HepG2 (cell line): Measurements from ENCODE around the gene GRID1. TPM values are rescaled to one million over a fixed set of nuclear protein-coding genes. Genes with fewer than 3 reads are reported as not detected.

ENCODE experiments used
- GATAD2A ChIP-seq: IDR thresholded peaks from 2 replicates; pipeline ENCODE4 v1.6.1; 2016
- HOXD1 ChIP-seq: sonication (generic); formaldehyde crosslinking; IDR thresholded peaks from 2 replicates; pipeline ENCODE4 v1.5.0; 2020; ENCODE audit warnings: missing genetic modification reagents
- NFKB2 ChIP-seq: sonication (generic); formaldehyde crosslinking; IDR thresholded peaks from 2 replicates; pipeline ENCODE4 v1.4.0; 2020; ENCODE audit warnings: missing genetic modification reagents, borderline replicate concordance
- PBX3 ChIP-seq: sonication (generic); formaldehyde crosslinking; IDR thresholded peaks from 2 replicates; pipeline ENCODE4 v1.8.1; 2023; ENCODE audit warnings: missing genetic modification reagents, inconsistent platforms, borderline replicate concordance
- PREB ChIP-seq: sonication (generic); formaldehyde crosslinking; IDR thresholded peaks from 2 replicates; pipeline ENCODE4 v1.4.0; 2020; ENCODE audit warnings: missing genetic modification reagents
- RBM39 ChIP-seq: fragments of 200-400 bp; formaldehyde crosslinking; IDR thresholded peaks from one replicate; pipeline ENCODE4 v1.6.1; 2018; ENCODE audit warnings: antibody characterized with exemption, mild to moderate bottlenecking, low read depth, low read length; ENCODE audit not compliant: poor library complexity, severe bottlenecking
- TBX2 ChIP-seq: sonication (generic); formaldehyde crosslinking; IDR thresholded peaks from 2 replicates; pipeline ENCODE4 v1.5.0; 2020; ENCODE audit warnings: missing genetic modification reagents, mild to moderate bottlenecking, borderline replicate concordance
- TEAD2 ChIP-seq: sonication (generic); formaldehyde crosslinking; IDR thresholded peaks from 2 replicates; pipeline ENCODE4 v1.9.0; 2021; ENCODE audit warnings: missing genetic modification reagents
- ZBTB42 ChIP-seq: sonication (generic); formaldehyde crosslinking; IDR thresholded peaks from 2 replicates; pipeline ENCODE4 v1.5.0; 2020; ENCODE audit warnings: mild to moderate bottlenecking, missing genetic modification reagents
- ZNF619 ChIP-seq: sonication (generic); formaldehyde crosslinking; IDR thresholded peaks from 2 replicates; pipeline ENCODE4 v1.4.0; 2020; ENCODE audit warnings: mild to moderate bottlenecking, missing genetic modification reagents
- ZNF691 ChIP-seq: sonication (generic); formaldehyde crosslinking; IDR thresholded peaks from 2 replicates; pipeline ENCODE4 v1.4.0; 2020; ENCODE audit warnings: missing genetic modification reagents, low read depth, mild to moderate bottlenecking, borderline replicate concordance
- ZNF747 ChIP-seq: sonication (generic); formaldehyde crosslinking; IDR thresholded peaks from 2 replicates; pipeline ENCODE4 v1.8.1; 2023; ENCODE audit warnings: missing genetic modification reagents, mild to moderate bottlenecking, borderline replicate concordance
- ZNF768 ChIP-seq: sonication (generic); formaldehyde crosslinking; IDR thresholded peaks from 2 replicates; pipeline ENCODE4 v1.4.0; 2020; ENCODE audit warnings: missing genetic modification reagents
- ZNF788 ChIP-seq: sonication (generic); formaldehyde crosslinking; IDR thresholded peaks from 2 replicates; pipeline ENCODE4 v1.5.0; 2020; ENCODE audit warnings: mild to moderate bottlenecking, missing genetic modification reagents, borderline replicate concordance
- polyA plus RNA-seq, 8 experiments: library from polyadenylated mRNA; depleted of rRNA in 3 of 8; stranded (reverse) in 7 of 8; unstranded in 1 of 8; fragments of >200 nt; fragmentation: Illumina TruSeq in 4 of 8; extraction: Trizol in 4 of 8; gene quantifications; 2 replicates each; pipeline versions ENCODE4 v1.2.1 to v1.2.3, GENCODE V29; 2011 to 2016; ENCODE audit warnings: low read depth in 4 of 8, missing spikeins in 1 of 8, mixed read lengths in 1 of 8; ENCODE audit not compliant: insufficient read depth in 1 of 8
- total RNA-seq, 5 experiments: library from RNA; depleted of rRNA; stranded (reverse); fragments of >200 nt; fragmentation: Illumina TruSeq; extraction: Trizol; gene quantifications; 2 replicates each; pipeline ENCODE4 v1.2.3, GENCODE V29; 2016; ENCODE audit warnings: low read depth in 1 of 5
- TF ChIP-seq, protein P1 (sequence below): IDR thresholded peaks from 2 replicates; pipeline ENCODE4 v1.4.0; 2020; ENCODE audit warnings: mild to moderate bottlenecking, missing genetic modification reagents
- TF ChIP-seq, protein P2 (sequence below): sonication (generic); formaldehyde crosslinking; IDR thresholded peaks from 2 replicates; pipeline ENCODE4 v1.5.1; 2020; ENCODE audit warnings: mild to moderate bottlenecking, missing genetic modification reagents, moderate library complexity

GRID1 gene
- total and polyA plus RNA-seq, 2 of the 13 experiments (the other 11 are each of a cell fraction or from before 2014, with no cell fraction given): 0.05 TPM; not detected in 1

- TF ChIP-seq, protein P1, sequence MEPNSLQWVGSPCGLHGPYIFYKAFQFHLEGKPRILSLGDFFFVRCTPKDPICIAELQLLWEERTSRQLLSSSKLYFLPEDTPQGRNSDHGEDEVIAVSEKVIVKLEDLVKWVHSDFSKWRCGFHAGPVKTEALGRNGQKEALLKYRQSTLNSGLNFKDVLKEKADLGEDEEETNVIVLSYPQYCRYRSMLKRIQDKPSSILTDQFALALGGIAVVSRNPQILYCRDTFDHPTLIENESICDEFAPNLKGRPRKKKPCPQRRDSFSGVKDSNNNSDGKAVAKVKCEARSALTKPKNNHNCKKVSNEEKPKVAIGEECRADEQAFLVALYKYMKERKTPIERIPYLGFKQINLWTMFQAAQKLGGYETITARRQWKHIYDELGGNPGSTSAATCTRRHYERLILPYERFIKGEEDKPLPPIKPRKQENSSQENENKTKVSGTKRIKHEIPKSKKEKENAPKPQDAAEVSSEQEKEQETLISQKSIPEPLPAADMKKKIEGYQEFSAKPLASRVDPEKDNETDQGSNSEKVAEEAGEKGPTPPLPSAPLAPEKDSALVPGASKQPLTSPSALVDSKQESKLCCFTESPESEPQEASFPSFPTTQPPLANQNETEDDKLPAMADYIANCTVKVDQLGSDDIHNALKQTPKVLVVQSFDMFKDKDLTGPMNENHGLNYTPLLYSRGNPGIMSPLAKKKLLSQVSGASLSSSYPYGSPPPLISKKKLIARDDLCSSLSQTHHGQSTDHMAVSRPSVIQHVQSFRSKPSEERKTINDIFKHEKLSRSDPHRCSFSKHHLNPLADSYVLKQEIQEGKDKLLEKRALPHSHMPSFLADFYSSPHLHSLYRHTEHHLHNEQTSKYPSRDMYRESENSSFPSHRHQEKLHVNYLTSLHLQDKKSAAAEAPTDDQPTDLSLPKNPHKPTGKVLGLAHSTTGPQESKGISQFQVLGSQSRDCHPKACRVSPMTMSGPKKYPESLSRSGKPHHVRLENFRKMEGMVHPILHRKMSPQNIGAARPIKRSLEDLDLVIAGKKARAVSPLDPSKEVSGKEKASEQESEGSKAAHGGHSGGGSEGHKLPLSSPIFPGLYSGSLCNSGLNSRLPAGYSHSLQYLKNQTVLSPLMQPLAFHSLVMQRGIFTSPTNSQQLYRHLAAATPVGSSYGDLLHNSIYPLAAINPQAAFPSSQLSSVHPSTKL (CRISPR knock-in tag): 0 out of 2 replicates have a peak, but pooled peaks have one; percentile 21
- TF ChIP-seq, protein P2, sequence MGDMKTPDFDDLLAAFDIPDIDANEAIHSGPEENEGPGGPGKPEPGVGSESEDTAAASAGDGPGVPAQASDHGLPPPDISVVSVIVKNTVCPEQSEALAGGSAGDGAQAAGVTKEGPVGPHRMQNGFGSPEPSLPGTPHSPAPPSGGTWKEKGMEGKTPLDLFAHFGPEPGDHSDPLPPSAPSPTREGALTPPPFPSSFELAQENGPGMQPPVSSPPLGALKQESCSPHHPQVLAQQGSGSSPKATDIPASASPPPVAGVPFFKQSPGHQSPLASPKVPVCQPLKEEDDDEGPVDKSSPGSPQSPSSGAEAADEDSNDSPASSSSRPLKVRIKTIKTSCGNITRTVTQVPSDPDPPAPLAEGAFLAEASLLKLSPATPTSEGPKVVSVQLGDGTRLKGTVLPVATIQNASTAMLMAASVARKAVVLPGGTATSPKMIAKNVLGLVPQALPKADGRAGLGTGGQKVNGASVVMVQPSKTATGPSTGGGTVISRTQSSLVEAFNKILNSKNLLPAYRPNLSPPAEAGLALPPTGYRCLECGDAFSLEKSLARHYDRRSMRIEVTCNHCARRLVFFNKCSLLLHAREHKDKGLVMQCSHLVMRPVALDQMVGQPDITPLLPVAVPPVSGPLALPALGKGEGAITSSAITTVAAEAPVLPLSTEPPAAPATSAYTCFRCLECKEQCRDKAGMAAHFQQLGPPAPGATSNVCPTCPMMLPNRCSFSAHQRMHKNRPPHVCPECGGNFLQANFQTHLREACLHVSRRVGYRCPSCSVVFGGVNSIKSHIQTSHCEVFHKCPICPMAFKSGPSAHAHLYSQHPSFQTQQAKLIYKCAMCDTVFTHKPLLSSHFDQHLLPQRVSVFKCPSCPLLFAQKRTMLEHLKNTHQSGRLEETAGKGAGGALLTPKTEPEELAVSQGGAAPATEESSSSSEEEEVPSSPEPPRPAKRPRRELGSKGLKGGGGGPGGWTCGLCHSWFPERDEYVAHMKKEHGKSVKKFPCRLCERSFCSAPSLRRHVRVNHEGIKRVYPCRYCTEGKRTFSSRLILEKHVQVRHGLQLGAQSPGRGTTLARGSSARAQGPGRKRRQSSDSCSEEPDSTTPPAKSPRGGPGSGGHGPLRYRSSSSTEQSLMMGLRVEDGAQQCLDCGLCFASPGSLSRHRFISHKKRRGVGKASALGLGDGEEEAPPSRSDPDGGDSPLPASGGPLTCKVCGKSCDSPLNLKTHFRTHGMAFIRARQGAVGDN: peak; percentile 73
- no peak for TF ChIP-seq ZNF747 (CRISPR knock-in tag)
- no peak for TF ChIP-seq RBM39
- TF ChIP-seq ZNF691 (CRISPR knock-in tag): 0 out of 2 replicates have a peak, but pooled peaks have one; percentile 47
- no peak for TF ChIP-seq TEAD2
- peak; percentile 15; the same call in 1 of the 2 replicates for TF ChIP-seq ZNF788 (CRISPR knock-in tag)
- no peak for TF ChIP-seq ZBTB42 (CRISPR knock-in tag)
- TF ChIP-seq PBX3 (CRISPR knock-in tag): no peak
- TF ChIP-seq PREB (CRISPR knock-in tag): no peak
- TF ChIP-seq ZNF768 (CRISPR knock-in tag): peak; percentile 30; the same call in 1 of the 2 replicates
- TF ChIP-seq HOXD1 (CRISPR knock-in tag): no peak
- no peak; the same call in 1 of the 2 replicates for TF ChIP-seq TBX2 (CRISPR knock-in tag)
- TF ChIP-seq NFKB2: no peak
- no peak for TF ChIP-seq GATAD2A
- TF ChIP-seq ZNF619 (CRISPR knock-in tag): no peak
Observed at GRCh38 chr10:86376852-86377796, 10.5 kb upstream of the GRID1 start (continued).
